Activated CD4-positive, alpha-beta T cell treated with anti-CD3 and anti-CD28 coated beads, Interleukin-2, Interleukin-6, amounts not matched to agents 100 ng/mL and 50 ng/mL, durations not matched to agents 16 hours and 8 hours (primary cell): ENCODE data around the gene NOTCH1.

Experiments used
- DNase-seq: peaks from one replicate; pipeline ENCODE4 v3.0.0-alpha.2; 2020

The NOTCH1 gene

GRCh38 chr9:136544548-136544963 lies 1.3 kb downstream of the NOTCH1 start:
- DNase-seq: peak; percentile 59

- no peak for DNase-seq
Observed at GRCh38 chr9:136543830-136544547, 1.9 kb downstream of the NOTCH1 start.

- no peak for DNase-seq
Observed at GRCh38 chr9:136543280-136543679, 2.6 kb downstream of the NOTCH1 start.

- no peak for DNase-seq
Observed at GRCh38 chr9:136542241-136543040, 3.4 kb downstream of the NOTCH1 start.

- DNase-seq: no peak
Observed at GRCh38 chr9:136541709-136542108, 4.1 kb downstream of the NOTCH1 start.

- DNase-seq: peak; percentile 23
Observed at GRCh38 chr9:136541179-136541578, 4.7 kb downstream of the NOTCH1 start.

GRCh38 chr9:136539427-136540421 lies 6.1 kb downstream of the NOTCH1 start:
- DNase-seq: peak; percentile 97

GRCh38 chr9:136538599-136539426 lies 7.0 kb downstream of the NOTCH1 start:
- peak; percentile 90 for DNase-seq

GRCh38 chr9:136537896-136538598 lies 7.8 kb downstream of the NOTCH1 start:
- no peak for DNase-seq

GRCh38 chr9:136537411-136537810 lies 8.4 kb downstream of the NOTCH1 start:
- DNase-seq: no peak

GRCh38 chr9:136536721-136537241 lies 9.1 kb downstream of the NOTCH1 start:
- no peak for DNase-seq

- DNase-seq: no peak
Observed at GRCh38 chr9:136536051-136536720, 9.7 kb downstream of the NOTCH1 start.

- DNase-seq: no peak
Observed at GRCh38 chr9:136535070-136535469, 10.8 kb downstream of the NOTCH1 start.

- no peak for DNase-seq
Observed at GRCh38 chr9:136534366-136534765, 11.5 kb downstream of the NOTCH1 start.

- DNase-seq: peak; percentile 89
Observed at GRCh38 chr9:136533775-136534157, 12.1 kb downstream of the NOTCH1 start.

GRCh38 chr9:136532799-136533774 lies 12.8 kb downstream of the NOTCH1 start:
- peak; percentile 78 for DNase-seq

GRCh38 chr9:136531904-136532798 lies 13.7 kb downstream of the NOTCH1 start:
- DNase-seq: no peak
